Activated CD8-positive, alpha-beta memory T cell treated with anti-CD3 and anti-CD28 coated beads for 48 hours (primary cell): ENCODE measurements around the gene ABHD8.

Experiments used
- DNase-seq, 3 experiments: peaks; one replicate each; pipeline ENCODE4 v3.0.0-alpha.2; 2020; ENCODE audit warnings: low read depth in 2 of 3, low spot score in 2 of 3

ABHD8 gene

GRCh38 chr19:17243830-17244617 is 59.2 kb downstream of the ABHD8 start:
- DNase-seq = no peak

- DNase-seq = no peak
Measured at GRCh38 chr19:17243211-17243829, 59.9 kb downstream of the ABHD8 start.

GRCh38 chr19:17242431-17243208 is 60.6 kb downstream of the ABHD8 start:
- no peak for DNase-seq
